HG03095 (cell line): Measurements from ENCODE around the gene ELP2.

Experiments used
- ATAC-seq: cut with Tn5 transposase; IDR thresholded peaks from one replicate; pipeline ENCODE4 v1.9.1; 2021; ENCODE audit warnings: moderate library complexity; ENCODE audit not compliant: unreplicated experiment

Gene ELP2

DNA sequence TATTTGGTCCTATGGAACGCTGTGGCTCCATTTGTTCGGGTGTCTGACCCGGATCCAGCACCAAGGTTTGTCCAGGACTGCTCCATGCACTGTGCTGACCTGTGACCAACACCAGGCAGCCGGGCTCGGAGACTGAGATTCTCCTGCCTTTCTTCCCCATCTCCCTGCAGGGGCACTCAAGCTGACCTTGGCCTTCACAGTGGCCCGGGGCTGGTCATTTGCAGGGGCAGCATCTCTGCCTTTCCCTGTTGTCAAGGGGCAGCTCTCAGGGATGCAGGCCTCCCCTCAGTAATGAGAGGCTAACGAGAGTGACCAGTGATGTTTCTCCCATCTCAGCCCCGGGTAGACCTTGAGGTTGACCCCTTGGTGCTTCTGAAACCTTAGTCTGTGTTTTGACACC is 85.1 kb downstream of the ELP2 start:
- ATAC-seq: no peak

DNA sequence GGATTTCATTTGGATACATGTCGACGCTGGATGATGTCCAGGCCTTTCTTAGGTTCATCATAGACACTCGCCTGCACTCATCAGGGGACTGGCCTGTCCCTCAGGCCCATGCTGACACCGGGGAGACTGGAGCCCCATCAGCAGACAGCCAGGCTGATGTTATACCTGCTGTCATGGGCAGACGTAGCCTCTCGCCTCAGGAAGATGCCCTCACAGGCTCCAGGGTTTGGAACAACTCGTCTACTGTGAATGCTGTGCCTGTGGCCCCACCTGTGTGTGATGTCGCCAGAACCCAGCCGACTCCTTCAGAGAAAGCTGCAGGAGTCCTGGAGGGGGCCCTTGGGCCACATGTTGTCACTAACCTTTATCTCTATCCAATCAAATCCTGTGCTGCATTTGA is 85.9 kb downstream of the ELP2 start:
- no peak for ATAC-seq

DNA sequence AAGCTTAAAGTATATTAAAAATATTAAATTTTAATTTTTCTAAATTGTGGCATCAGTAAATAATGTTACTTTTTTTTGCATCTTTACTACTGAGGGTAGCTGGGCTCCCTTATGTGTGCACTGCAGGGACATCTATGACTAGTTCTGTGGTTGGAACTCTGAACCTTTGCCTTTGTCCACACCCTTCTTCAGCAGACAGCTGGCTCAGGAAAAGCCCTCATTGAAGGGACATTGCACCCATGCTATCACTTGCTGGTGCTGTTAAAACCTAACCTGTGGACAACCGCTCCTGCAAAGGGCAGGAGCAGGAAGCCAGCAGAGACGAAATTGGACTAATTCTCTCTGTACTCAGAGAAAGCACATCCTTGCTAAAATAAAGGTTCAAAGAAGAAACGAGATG is 87.6 kb downstream of the ELP2 start:
- ATAC-seq: no peak

DNA sequence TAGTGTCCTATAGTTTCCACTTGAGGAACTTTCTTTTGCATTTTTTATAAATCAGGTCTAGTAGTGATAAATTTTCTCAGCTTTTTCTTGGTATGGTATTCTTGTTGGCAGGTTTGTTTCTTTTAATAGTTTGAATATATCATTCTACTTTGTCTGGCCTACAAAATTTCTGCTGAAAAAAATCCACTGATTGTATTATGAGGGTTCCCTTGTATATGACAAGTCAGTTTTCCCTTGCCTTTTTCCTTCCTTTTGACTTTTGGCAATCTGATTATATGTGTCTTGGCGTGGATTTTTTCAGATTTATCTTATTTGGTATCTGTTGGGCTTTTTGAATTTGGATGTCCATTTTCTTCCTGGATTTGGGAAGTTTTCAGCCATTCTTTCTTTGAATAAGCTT is 99.5 kb downstream of the ELP2 start:
- ATAC-seq: no peak
